NCI-H2227 (cell line): ENCODE results near the gene THSD4.
A peak's percentile ranks its signal among the peaks of the same experiment; 100 is the strongest.

Experiments
- DNase-seq: peaks from one replicate; lab custom pipeline; 2025; ENCODE audit not compliant: unreplicated experiment; lab: John Stamatoyannopoulos, UW

The THSD4 gene

GRCh38 chr15:71566226-71566625 lies 451.0 kb downstream of the THSD4 start:
- no peak for DNase-seq

DNA sequence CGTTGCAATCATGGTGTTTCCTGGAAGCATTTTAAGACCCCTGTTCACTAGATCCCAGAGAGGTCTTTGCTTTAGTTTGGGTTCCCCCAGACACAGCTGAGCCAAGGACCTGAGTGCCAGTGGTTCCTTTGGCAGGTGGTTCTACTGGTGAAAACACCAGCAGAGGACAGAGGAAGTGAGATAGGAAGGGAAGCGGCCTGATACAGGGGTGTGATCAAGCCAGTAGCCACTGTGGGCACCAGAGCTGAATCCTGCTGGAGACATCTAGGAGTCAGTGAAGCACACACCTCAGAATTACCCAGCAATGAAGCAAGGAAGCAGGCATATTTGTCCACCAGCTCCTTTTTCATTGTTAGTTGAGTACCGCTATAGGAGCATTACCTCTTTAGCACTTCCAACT lies 451.9 kb downstream of the THSD4 start:
- DNase-seq, result no peak

- DNase-seq, result no peak
Measured at GRCh38 chr15:71568227-71568626, 453.0 kb downstream of the THSD4 start.

- DNase-seq, result no peak
Measured at GRCh38 chr15:71570736-71571135, 455.5 kb downstream of the THSD4 start.

GRCh38 chr15:71571641-71572040 lies 456.4 kb downstream of the THSD4 start:
- DNase-seq, result no peak

DNA sequence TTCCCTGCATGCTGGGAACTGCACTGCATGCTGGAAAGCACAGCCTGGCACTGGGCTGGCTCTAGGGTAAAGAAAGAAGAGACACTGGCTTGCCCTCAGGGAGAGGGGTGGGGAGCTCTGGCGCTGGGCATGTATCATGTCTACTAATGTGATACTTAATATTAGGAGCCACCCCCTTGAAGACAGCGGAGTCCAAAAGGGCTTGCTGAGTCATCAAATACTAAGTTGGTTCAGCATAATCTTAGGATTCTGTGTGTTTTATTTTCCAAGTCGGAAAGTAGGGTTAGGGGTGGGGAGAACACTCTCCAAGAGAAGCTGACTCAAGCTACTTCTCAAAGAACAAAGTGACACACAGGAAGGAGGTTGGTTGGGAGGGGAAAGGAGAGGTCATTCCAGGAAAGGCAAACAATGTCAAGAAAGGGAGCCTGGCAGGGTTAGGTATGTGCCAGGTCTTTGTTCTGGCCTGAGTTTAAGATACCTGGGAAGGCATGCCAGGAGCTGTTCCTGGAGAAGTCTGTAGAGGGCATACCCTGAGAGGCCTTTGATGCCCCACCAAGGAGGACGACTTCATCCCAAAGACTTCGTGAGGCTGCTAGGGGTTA lies 457.3 kb downstream of the THSD4 start:
- no peak for DNase-seq

- no peak for DNase-seq
Measured at GRCh38 chr15:71573599-71573998, 458.3 kb downstream of the THSD4 start.

DNA sequence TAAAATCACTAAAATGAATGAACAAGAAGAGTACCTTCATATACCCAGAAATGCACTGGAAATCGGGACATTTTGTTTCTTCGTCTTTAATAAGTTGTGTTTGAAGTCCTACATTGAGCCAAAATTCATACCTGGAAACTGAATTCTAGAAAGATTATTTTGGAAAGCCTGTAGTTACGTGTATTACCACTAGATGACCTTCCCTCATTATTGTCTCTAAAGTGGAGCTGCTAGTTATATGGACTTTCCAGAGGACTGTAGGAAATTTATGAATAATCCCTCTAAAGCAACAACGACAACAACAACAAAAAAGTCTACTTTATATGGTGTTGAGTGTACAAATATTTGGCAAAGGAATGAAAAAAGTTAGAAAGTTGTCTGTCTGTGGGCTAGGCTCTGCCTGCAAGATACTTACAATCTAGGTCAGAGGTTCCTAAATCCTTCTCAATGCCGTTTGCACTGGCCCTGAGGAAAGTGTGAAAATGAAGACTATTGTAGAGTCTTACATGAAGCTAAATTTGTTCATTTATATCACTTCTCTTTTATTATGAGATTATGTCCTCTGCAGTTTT lies 460.3 kb downstream of the THSD4 start:
- no peak for DNase-seq

DNA sequence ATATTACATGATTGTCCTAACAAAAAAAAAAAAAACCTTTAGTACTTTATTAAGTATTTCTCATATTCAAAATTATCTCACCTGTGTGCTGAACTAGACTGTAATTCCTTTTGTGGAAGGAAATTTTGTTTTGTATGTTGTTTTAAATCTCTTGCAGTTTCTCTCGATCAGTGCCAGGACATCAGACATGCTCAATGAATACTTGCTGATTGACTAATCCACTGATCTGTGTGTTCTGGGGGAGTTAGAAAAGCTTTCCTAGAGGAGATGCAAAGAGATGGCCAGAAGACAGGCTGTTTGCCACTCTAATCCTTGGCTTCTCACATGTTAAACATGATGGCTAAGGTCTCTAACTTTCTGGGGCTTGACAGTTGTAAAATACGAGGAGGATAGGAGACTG lies 461.8 kb downstream of the THSD4 start:
- DNase-seq, result no peak

DNA sequence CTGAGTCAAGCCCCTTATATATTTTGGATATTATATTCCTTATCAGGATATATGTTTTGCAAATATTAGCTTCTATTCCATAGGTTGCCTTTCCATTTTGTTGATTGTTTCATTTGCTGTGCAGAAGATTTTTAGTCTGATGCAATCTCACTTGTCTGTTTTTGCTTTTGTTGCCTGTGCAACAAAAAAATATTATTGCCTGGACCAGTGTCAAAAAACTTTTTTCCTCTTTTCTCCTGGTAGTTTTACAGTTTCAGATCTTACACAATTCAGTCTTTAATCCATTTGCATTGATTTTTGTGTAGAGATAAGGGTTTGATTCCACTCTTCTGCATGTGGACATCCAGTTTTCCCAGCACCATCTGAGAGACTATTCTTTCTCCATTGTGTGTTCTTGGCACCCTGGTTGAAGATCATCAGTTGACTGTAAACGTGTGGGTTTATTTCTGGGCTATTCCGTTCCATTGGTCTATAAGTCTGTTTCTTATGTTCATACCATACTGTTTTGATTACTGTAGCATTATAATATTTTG lies 466.2 kb downstream of the THSD4 start:
- DNase-seq, result no peak

GRCh38 chr15:71585159-71585558 lies 469.9 kb downstream of the THSD4 start:
- no peak for DNase-seq

- no peak for DNase-seq
Measured at GRCh38 chr15:71586463-71586862, 471.2 kb downstream of the THSD4 start.

- DNase-seq, result no peak
Measured at GRCh38 chr15:71588746-71589145, 473.5 kb downstream of the THSD4 start.

DNA sequence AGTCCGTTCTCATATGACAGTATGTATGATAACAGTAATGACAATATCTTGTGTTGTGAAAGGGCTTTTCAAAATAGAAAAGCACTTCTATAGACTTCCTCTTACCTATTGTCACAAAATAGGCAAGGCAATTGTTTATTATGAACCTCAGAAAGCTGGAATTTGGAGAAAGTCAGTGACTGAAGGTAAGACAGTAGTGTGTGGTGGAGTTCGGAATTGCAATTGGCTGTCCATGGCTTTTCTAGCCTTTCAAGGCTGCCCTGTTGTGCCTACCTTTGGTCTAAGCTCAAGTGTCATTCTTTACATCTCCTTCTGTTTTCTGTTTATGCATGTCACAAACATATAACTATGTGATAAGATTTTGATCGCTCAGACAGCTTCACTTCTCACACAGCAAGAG lies 475.8 kb downstream of the THSD4 start:
- no peak for DNase-seq

GRCh38 chr15:71592203-71592602 lies 476.9 kb downstream of the THSD4 start:
- DNase-seq, result no peak

- DNase-seq, result no peak
Measured at GRCh38 chr15:71595846-71596553, 480.7 kb downstream of the THSD4 start.

DNA sequence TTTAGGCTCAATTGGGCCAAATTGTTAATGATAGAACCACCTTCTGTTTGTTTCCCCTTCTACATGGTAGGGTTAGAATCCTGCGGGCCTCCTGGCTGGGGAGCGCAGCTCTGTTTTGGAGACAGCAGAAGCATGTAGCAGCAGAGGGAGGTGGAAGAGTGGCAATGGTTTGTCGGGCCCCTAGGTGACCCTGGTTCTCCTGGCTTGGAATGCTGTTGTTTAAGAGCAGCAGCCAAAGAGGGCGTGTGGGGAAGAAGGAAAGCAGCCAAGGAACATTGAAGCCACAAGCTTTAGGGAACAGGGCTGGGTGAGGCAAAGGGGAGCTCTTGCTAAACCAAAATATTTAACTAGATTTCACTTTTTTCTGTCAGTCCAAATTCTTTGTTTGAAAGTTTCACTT lies 481.4 kb downstream of the THSD4 start:
- DNase-seq, result no peak

GRCh38 chr15:71597126-71597525 lies 481.9 kb downstream of the THSD4 start:
- DNase-seq, result no peak

DNA sequence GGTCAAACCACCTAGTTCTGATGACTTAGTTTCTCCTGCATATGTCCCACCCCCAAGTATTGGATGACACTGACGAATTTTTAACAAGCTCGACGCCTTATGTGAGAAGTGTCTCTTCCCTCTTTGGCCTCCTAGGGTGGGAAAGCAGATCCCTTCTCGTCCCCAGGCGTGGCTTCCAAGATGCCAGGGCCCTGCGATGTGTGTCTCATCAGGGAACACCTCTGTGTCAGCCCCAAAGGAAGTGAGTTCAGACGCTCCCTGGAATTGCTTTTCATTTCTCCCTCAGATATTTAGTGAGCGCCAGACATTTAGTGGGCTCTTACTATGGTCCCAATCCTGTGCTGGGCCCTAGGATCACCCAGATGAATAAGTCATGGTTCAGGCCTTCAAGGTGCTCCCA lies 482.4 kb downstream of the THSD4 start:
- DNase-seq, result no peak

GRCh38 chr15:71598741-71599140 lies 483.5 kb downstream of the THSD4 start:
- DNase-seq, result no peak

- DNase-seq, result peak; percentile 65
Measured at GRCh38 chr15:71599418-71600151, 484.3 kb downstream of the THSD4 start.

- no peak for DNase-seq
Measured at GRCh38 chr15:71600237-71600636, 485.0 kb downstream of the THSD4 start.
